Stimulated activated CD8-positive, alpha-beta memory T cell treated with anti-CD3 and anti-CD28 coated beads, Interleukin-15, amount 100 ng/mL, for 48 hours (primary cell): ENCODE data around the gene PXYLP1.

Source experiments
- DNase-seq, 2 donors: peaks; one replicate each; pipeline ENCODE4 v3.0.0-alpha.2; 2020; ENCODE audit warnings: low read depth in 2 of 2

The PXYLP1 gene

DNA sequence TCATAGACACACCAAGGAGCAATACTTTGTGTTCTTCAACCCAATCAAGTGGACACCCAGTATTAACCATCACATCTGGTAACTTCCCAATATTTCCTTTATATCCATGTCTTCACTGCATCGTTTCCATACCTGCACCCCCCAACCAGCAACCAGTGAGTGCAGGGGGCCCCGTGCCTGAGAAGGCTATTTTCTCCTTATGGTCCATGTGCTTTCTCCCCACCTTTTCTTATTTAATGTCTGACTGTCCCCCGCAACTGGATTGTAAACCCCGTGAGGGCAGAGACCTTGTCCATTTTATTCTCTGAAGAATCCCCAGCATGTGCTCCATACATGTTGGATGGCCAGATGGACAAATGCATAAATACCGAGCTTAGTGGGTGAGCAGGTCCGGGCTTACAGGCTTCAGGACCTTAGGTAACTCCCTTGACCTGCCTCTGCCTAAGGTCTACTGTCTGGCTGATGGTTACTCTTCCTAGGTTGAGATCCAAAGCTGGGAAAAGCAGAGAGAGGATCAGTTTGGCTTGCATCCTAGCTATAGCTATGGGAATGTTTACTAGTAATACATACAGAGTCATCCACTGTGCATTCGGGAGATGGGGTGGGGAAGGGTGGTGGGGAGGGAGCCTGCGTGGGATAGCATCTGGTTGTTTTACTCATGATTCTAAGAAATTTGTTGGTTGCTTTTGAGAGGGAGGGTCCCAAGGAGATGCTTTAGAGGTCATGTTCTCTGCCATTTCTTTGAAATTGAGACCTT is 41.5 kb downstream of the PXYLP1 start:
- no peak for DNase-seq

DNA sequence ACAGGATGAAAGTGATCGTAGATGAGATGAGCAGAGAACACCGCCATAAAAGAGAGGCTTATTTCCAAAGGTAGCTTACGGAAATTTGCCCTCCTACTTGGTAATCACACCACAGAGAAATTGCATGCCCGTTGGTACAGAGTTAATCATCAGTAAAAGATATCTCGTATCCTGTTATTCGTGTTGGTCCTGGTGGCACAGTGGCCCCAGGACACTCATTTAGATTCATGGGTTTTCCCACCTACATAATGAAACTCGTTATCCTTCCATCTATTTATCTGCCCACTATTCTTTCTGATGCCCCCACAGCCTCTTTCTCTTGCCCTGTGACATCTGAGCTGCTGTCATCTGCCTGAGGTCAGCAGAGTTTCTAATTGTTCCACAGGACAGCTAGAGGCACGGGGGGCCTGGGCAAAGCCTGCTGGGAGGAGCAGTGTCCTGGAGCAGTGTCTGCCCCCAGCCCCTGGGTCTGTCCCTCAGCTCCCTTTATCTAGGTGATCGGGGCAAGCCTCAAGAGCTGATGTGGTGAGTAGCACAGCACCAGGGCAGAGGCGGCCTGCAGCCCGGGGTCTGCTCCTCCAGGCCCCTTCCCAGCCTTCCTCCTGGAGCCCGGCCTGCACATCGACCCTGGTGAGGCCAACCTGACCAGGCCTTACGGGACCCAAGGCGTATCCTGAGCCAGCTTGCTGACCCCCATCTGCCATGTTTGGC is 42.2 kb downstream of the PXYLP1 start:
- no peak for DNase-seq

DNA sequence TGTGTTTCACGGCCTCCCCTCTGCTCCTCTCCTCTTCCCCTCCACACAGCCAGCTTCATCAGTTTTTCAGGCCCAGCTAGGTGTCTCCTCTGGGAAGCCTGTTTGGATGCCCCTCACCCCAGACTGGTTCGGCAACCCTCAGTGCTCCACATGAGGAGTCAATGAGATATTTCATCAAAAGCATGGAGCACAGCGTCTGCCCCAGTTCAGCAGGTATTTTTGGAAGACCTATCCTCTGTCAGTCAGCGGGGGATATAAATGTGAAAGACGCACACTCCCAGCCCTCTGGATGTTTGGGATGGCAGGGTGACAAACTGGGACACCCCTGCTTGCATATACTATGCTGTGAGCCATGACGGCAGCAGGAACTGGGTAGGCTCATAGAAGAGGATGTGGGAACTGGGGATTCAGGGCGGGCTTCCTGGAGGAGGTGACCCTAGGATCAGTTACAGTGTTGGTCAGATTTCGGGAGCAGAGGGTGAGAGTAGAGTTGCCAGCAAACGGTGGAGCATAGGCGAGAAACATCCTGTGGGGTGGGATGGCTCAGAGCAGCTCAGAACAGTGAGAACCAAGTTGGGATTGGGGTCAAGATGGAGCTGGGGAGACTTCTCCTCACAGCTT is 42.9 kb downstream of the PXYLP1 start:
- DNase-seq = no peak

DNA sequence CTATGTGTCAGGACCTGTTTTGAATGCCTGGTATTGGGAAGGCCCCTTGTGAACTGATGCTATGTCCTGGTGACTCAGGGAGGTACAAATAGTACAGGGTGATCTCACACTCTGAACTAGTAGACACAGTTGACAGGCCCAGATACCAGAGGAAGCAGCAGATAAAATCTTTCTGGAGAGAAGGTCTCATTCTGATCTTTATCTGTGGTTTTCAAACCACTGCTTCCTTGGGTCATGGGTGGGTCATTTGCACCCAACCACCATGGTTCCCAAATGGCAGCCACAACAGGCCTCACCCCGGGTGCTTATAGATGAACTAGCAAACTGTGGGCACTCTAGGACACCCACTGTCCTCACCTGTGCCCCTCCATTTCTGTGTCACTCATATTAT is 43.4 kb downstream of the PXYLP1 start:
- DNase-seq = no peak

DNA sequence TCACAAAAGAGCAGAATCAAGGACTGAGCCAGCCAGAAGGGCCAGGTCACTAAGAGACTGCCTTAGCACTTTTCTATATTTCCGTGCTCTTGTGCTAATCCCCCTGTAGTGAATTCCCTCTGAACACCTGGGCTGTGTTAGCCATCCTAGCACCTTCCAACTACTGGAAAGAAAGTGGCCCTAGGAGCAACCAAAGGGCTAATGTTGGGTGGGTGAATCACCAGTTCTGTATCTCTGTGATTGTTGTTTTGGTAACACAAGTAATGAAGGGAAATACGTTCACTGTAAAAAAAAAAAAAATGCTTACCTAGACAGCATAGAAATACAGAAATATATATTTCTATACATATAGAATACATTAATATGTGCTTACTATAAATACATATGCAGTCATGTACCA is 43.9 kb downstream of the PXYLP1 start:
- no peak for DNase-seq

DNA sequence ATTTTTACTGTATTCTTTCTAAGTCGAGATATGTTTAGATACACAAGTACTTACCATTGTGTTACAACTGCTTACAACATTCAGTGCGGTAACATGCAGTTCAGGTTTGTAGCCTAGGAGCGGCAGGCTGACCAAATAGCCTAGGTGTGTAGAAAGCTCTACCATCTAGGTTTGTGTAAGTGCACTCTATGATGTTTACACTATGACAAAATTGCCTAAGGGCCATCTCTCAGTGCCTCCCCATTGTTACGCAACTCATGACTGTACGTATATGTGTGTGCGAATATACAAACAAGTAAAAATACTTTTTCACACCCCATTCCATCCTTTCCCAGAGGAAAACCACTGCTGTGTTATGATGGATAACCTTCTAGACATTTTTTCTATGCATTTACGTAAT is 44.3 kb downstream of the PXYLP1 start:
- DNase-seq = no peak

DNA sequence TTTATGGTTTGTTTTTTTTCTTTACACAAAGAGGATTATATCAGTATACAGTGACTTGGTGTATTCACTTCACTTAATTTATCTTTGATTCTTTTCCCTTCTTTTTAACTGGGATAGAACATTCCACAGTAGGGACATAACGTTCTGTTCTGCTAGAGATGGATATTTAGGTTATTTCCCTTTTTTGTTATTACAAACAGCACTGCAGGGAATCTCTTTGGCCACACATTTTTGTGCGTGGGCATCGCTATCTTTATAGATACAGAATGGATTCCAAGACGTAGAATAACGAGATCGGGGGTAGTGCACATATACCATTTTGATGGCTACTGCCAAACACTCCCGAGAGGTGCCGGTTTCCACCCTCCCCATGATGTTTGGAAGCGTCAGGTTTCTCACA is 44.8 kb downstream of the PXYLP1 start:
- DNase-seq = no peak

DNA sequence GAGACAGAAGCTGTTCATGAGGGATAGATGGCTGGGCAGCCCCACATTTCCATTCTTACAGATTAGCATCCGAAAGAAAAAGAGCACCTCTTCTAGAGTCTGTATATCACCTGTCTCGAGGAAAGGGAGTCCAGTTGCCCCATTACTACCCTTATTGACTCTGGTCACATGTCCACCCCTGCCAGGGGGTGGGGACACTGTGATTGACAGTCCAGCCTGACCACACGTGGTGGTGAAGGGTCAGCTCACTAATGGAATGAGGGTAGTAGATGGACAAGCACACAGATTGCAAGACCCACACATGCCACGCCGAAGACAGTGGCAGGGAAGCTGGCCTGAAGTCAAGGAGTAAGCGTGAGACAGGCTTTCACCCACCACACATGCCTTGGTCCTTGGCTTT is 45.8 kb downstream of the PXYLP1 start:
- no peak for DNase-seq

DNA sequence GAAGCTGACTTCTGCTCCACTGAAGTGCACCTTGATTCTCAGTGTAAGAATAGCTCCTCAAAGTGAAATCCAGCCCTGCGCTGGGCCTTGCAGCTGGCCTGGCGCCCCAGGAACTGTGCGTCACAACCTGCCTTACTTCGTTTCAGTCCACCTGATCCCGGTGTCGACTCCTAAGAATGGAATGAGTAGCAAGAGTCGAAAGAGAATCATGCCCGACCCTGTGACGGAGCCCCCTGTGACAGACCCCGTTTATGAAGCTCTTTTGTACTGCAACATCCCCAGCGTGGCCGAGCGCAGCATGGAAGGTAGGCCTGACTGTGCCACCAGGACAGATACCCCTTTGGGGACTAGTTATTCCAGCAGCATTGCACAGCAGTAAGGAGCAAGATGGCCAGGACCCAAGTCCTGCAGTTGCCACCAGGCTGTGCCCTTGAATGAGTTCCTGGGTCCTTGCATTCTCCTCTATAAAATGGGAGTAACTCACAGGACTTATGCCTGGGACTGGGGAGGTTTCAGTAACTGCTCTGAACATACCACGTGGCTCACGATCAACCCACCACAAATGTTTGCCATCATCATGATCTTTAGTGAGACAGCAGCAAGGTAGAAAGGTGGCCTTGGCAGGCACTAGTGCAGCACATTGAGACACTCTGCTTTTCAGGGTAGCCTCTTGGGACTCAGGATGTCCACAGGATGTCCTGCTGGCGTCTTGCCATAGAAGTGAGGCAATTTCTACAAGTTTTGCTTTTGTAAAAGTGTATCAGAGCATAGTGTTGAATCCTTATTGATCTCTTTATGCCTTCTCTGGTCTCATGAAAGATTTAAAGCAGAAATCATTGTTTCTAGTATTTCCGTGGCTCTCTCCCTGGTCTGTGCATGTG is 46.8 kb downstream of the PXYLP1 start:
- no peak for DNase-seq

DNA sequence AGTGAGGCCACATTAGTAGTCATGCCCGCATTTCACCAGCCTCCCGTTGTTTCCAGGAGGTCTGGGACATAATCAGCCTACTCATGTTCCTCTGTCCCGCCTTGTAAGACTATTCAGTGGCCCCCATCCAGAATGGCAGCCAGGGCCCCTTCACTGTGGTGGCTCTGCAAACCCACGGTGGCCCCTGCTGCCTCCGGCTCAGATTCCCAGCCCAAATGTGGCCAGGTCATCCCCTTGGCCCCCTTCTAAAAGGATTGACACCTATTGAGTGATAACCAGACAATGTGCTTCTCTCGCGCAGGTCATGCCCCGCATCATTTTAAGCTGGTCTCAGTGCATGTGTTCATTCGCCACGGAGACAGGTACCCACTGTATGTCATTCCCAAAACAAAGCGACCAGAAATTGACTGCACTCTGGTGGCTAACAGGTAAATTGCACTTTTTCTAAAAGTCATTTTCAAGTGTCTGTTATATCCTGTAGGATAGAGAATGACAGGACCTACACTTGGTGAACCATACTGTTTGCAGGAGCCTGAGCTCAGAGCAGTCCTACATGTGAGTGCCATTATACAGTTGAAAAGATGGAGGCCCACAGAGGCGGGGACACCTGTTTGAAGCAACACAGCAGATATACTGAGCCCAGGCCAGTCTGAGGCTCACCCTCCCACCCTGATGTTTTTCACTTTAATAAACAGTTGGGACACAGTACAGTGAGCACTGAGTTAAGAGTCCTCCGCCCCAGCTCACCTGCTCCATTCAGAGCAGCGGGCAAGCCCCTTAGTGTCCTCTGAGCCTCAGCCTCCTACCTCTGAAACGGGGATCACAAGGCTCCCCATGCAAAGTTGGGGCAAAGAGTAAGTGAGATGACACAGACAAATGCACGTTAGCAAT is 47.7 kb downstream of the PXYLP1 start:
- no peak for DNase-seq

DNA sequence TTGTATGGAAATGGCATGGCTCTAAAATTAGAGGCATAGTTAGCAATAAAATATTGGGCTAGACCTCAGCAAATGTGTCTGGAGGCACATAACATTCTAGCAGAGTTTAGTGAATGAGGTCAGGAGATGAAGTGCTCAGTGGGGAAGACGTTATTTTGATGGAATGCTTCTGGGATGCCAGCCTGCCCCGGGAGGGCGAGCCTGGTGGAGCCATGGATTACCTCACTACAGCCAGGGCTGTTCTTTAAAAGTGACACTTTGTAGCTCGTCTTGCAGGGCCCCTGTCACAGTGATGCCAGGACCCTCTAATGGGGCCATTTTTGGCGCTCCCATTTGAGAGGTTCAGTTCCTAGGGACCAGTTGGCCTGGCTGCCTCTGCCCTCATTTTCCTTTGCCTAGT is 48.5 kb downstream of the PXYLP1 start:
- no peak for DNase-seq

DNA sequence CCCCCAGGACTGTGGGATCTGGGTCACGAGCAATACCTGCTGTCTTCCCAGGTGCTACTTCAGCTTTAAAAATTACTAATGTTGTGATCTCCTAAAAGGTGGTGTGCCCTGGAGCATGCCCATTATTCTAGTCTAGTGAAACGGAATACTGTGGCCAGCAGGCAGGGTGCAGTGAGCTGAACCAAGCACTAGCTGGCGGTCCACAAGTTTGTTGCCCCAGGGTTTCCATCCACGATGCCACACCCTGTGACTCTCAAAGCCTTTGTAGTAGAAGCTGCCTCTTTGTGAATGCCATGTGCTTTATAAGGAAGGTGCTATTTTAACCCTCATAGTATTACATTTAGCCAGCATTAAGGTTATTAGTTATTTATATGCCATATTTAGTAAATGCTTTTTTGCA is 49.1 kb downstream of the PXYLP1 start:
- no peak for DNase-seq

DNA sequence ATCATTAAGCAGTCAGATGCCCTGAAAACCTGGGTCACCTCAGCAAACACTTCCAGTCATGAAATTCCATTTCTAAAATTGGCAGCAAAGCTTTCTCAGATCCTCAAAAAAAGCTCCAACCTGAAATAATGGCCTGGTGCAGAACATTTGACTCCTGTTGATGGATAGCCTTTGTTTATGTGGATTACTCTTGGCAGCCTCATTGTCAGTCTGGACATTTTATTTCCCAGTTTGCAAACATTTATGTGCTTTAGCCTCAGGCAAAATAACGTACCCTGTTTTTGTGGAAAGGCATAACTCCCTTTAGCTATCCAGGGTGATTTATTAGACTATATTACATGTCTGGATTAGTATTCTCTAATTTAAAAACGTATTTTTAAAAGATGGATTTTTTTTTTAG is 53.9 kb downstream of the PXYLP1 start:
- no peak for DNase-seq

DNA sequence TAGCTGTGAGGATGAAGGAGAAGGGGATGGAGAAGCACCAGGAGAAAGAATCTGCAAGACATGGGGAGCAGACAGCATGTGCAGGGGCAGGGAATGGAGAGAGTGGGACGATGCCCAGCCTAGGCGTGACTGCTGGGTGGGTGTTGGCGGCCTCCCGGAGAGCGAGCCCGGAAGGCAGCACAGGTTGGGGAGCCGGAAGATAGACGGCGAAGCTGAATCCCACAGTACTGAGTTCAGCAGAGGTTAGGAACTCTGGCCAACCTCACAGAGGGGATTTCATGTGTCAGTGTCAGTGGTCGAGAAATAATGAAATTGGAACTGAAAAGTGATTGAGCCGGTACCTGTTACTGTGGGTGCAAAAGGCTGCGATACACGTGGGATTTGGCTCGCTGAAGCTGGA is 55.2 kb downstream of the PXYLP1 start:
- DNase-seq = no peak

DNA sequence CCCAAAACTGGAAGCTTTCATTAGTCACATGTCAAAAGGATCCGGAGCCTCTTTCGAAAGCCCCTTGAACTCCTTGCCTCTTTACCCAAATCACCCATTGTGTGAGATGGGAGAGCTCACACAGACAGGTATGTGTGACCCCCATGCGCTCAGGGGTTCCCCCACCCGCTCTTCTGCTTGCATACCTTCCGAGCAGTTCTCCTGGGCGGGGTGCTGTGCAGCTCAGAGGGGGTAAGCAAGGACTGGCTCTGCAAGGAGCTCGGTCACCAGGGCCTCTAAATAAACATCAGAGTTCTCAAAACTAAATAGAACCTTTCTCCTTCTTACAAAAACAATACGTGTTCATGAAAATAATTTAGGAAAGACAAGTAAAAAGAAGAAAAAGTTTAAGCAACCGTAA is 55.7 kb downstream of the PXYLP1 start:
- no peak for DNase-seq

DNA sequence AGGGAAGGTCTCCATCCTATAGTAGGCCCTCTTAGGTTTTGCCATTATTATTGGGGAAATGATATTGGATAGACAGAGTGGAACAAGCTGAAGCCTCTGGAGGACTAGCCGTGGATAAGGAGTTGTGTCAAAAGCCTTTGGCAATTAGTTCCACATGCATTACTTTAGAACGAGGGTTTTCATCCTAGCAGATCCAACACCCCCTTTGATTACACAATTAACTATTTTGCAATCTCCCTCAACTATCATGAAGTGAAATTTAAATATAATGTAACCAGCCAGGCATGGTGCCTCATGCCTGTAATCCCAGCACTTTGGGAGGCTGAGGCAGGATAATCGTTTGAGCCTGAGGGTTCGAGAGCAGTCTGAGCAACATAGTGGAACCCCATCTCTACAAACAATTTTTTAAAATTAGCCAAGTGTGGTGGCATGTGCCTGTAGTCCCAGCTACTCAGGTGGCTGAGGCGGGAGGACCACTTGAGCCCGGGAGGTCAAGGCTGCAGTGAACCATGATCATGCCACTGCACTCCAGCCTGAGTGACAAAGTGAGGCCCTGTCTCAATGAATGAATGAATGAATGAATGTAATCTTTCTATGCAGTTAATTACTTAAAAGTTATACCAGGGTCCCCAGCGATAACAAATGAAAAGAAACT is 56.8 kb downstream of the PXYLP1 start:
- DNase-seq = no peak

DNA sequence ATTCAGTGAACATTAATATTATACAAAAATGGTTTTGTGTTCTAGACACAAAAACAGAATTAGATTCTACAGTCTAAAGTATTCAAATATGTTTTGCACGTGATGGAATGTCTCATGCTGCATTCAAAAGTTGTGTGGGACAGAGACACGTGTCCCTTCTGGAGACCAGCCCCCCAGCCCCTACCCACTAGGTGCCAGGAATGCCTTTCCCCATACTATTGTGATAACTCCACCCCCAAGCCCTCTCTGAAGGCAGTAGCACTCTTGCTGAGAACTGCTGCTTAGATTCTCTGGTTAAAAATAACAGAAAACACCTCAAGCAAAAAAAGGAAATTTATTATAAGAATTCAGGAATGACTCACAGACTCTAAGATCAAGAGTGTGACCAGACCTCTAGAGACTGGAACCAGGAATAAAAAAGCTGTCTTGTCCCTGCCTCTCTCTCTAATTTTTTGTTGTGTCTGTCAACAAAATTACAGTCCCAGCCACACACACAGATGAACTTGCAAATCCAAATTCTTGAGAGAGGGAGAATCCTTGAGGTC is 57.7 kb downstream of the PXYLP1 start:
- no peak for DNase-seq

DNA sequence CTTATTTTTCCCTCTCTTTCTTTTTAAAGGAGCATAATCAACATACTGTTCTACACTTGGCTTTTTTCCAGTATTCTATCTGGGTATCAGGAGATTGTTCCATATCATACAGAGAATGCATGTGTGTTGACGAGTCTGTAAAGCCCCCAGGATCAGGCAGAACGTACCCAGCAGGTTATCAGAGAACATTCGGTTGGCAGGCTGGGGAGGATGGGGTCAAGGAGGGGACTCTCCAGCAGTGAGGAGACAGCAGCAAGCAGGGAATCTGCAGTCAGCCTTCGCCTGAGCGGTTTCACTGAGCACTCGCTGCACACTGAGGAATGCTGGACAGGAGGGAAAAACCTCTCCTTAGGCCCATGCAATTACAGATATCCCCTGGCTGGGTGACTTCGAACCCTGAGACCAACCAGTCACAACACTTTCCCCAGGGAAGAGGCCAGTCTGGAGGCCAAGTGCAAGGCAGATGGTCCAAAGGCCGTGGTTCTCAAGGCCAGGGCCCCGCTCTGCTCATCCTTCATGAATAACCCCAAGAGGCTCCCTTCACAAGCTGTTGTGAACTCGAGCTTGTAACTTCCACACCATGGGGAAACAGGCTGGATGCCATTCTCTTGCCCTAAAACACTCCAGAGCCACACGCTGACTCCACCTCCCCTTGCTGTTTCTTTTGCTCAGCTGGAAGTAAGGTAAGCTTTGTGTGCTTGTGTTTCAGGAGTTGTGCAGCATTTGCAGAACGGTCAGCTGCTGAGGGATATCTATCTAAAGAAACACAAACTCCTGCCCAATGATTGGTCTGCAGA is 60.1 kb downstream of the PXYLP1 start:
- DNase-seq = no peak

DNA sequence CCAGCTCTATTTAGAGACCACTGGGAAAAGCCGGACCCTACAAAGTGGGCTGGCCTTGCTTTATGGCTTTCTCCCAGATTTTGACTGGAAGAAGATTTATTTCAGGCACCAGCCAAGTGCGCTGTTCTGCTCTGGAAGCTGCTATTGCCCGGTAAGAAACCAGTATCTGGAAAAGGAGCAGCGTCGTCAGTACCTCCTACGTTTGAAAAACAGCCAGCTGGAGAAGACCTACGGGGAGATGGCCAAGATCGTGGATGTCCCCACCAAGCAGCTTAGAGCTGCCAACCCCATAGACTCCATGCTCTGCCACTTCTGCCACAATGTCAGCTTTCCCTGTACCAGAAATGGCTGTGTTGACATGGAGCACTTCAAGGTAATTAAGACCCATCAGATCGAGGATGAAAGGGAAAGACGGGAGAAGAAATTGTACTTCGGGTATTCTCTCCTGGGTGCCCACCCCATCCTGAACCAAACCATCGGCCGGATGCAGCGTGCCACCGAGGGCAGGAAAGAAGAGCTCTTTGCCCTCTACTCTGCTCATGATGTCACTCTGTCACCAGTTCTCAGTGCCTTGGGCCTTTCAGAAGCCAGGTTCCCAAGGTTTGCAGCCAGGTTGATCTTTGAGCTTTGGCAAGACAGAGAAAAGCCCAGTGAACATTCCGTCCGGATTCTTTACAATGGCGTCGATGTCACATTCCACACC is 60.9 kb downstream of the PXYLP1 start:
- DNase-seq = no peak
